Mononuclear cell (primary cell): Measurements from ENCODE around the gene SORCS2. TPM values are rescaled to one million over a fixed set of nuclear protein-coding genes. Genes with fewer than 3 reads are reported as not detected.

ENCODE experiments used
- H3K27me3 ChIP-seq: 2 replicates; pipeline ENCODE4 v1.6.0; 2011; ENCODE audit warnings: low read length, control low read depth; ENCODE audit not compliant: insufficient read depth
- H3K4me1 ChIP-seq: 2 replicates; pipeline ENCODE4 v1.5.1; 2011; ENCODE audit warnings: mild to moderate bottlenecking, low read length, control low read depth; ENCODE audit not compliant: insufficient read depth
- H3K4me3 ChIP-seq: 2 replicates; pipeline ENCODE4 v1.5.1; 2011; ENCODE audit warnings: mild to moderate bottlenecking, low read length, moderate library complexity
- H3K9me3 ChIP-seq: 2 replicates; pipeline ENCODE4 v1.5.1; 2011; ENCODE audit warnings: low read depth, mild to moderate bottlenecking, control low read depth, low read length
- total RNA-seq: library from RNA; depleted of rRNA; stranded (reverse); fragments of >200 nt; gene quantifications from one replicate; pipeline ENCODE4 v1.2.3, GENCODE V29; 2012

The SORCS2 gene
- total RNA-seq, 1 donor: 0.10 TPM

- Histone ChIP-seq H3K4me3 (no peak overlapping the region), H3K27me3 (no peaks in the 10 kb centered on the region), H3K9me3 (no peaks in the 10 kb centered on the region), H3K4me1 (no peaks in the 10 kb centered on the region)
Observed at GRCh38 chr4:7232061-7232650, 39.8 kb downstream of the SORCS2 start.

- H3K27me3 ChIP-seq: no peaks in the 10 kb centered on the region
- H3K4me1 ChIP-seq: no peaks in the 10 kb centered on the region
- no peaks in the 10 kb centered on the region for H3K9me3 ChIP-seq
- no peak overlapping the region for H3K4me3 ChIP-seq
Observed at GRCh38 chr4:7233006-7233580, 40.8 kb downstream of the SORCS2 start.

GRCh38 chr4:7233601-7234000 lies 41.3 kb downstream of the SORCS2 start:
- Histone ChIP-seq H3K9me3 (no peaks in the 10 kb centered on the region), H3K27me3 (no peaks in the 10 kb centered on the region), H3K4me3 (no peak overlapping the region), H3K4me1 (no peaks in the 10 kb centered on the region)

GRCh38 chr4:7234355-7235029 lies 42.2 kb downstream of the SORCS2 start:
- no peaks in the 10 kb centered on the region for H3K27me3 ChIP-seq
- H3K4me1 ChIP-seq: no peaks in the 10 kb centered on the region
- H3K4me3 ChIP-seq: no peak overlapping the region
- no peaks in the 10 kb centered on the region for H3K9me3 ChIP-seq

- Histone ChIP-seq H3K27me3 (no peaks in the 10 kb centered on the region), H3K9me3 (no peaks in the 10 kb centered on the region), H3K4me3 (no peak overlapping the region), H3K4me1 (no peaks in the 10 kb centered on the region)
Observed at GRCh38 chr4:7235030-7235380, 42.7 kb downstream of the SORCS2 start.

GRCh38 chr4:7236847-7237246 lies 44.5 kb downstream of the SORCS2 start:
- H3K9me3 ChIP-seq: no peaks in the 10 kb centered on the region
- no peaks in the 10 kb centered on the region for H3K4me1 ChIP-seq
- no peaks in the 10 kb centered on the region for H3K27me3 ChIP-seq
- no peak overlapping the region for H3K4me3 ChIP-seq

- Histone ChIP-seq H3K4me3 (no peak overlapping the region), H3K27me3 (no peaks in the 10 kb centered on the region), H3K4me1 (no peaks in the 10 kb centered on the region), H3K9me3 (no peaks in the 10 kb centered on the region)
Observed at GRCh38 chr4:7237873-7238272, 45.5 kb downstream of the SORCS2 start.

- Histone ChIP-seq H3K4me3 (no peak overlapping the region), H3K27me3 (no peaks in the 10 kb centered on the region), H3K9me3 (no peaks in the 10 kb centered on the region), H3K4me1 (no peaks in the 10 kb centered on the region)
Observed at GRCh38 chr4:7238300-7238960, 46.1 kb downstream of the SORCS2 start.

GRCh38 chr4:7239101-7239820 lies 46.9 kb downstream of the SORCS2 start:
- Histone ChIP-seq H3K4me1 (no peaks in the 10 kb centered on the region), H3K4me3 (no peak overlapping the region), H3K9me3 (no peaks in the 10 kb centered on the region), H3K27me3 (no peaks in the 10 kb centered on the region)

- Histone ChIP-seq H3K4me3 (no peak overlapping the region), H3K9me3 (no peaks in the 10 kb centered on the region), H3K4me1 (no peaks in the 10 kb centered on the region), H3K27me3 (no peaks in the 10 kb centered on the region)
Observed at GRCh38 chr4:7239844-7240243, 47.5 kb downstream of the SORCS2 start.

- Histone ChIP-seq H3K4me1 (no peaks in the 10 kb centered on the region), H3K27me3 (no peaks in the 10 kb centered on the region), H3K4me3 (no peak overlapping the region), H3K9me3 (no peaks in the 10 kb centered on the region)
Observed at GRCh38 chr4:7240306-7240705, 48.0 kb downstream of the SORCS2 start.

- Histone ChIP-seq H3K27me3 (no peaks in the 10 kb centered on the region), H3K4me1 (no peaks in the 10 kb centered on the region), H3K9me3 (no peaks in the 10 kb centered on the region), H3K4me3 (no peak overlapping the region)
Observed at GRCh38 chr4:7241597-7242125, 49.3 kb downstream of the SORCS2 start.

- Histone ChIP-seq H3K4me3 (no peak overlapping the region), H3K9me3 (no peaks in the 10 kb centered on the region), H3K27me3 (no peaks in the 10 kb centered on the region), H3K4me1 (no peaks in the 10 kb centered on the region)
Observed at GRCh38 chr4:7242766-7243165, 50.4 kb downstream of the SORCS2 start.

- Histone ChIP-seq H3K4me1 (no peaks in the 10 kb centered on the region), H3K27me3 (no peaks in the 10 kb centered on the region), H3K4me3 (no peak overlapping the region), H3K9me3 (no peaks in the 10 kb centered on the region)
Observed at GRCh38 chr4:7243609-7244330, 51.4 kb downstream of the SORCS2 start.
